Hematopoietic multipotent progenitor cell treated with erythropoietin and hydrocortisone succinate and interleukin-3 and kit ligand, for 6 days (in vitro differentiated cells): Measurements from ENCODE around the gene SMIM29.
"Not testable (repeated sequence)": the region's sequence is repeated elsewhere in the genome, so short reads cannot be mapped to it uniquely, and the experiment has no call there.

Experiments used
- DNase-seq: peaks from one replicate; pipeline ENCODE4 v3.0.0-alpha.2; 2015

The SMIM29 gene

DNA sequence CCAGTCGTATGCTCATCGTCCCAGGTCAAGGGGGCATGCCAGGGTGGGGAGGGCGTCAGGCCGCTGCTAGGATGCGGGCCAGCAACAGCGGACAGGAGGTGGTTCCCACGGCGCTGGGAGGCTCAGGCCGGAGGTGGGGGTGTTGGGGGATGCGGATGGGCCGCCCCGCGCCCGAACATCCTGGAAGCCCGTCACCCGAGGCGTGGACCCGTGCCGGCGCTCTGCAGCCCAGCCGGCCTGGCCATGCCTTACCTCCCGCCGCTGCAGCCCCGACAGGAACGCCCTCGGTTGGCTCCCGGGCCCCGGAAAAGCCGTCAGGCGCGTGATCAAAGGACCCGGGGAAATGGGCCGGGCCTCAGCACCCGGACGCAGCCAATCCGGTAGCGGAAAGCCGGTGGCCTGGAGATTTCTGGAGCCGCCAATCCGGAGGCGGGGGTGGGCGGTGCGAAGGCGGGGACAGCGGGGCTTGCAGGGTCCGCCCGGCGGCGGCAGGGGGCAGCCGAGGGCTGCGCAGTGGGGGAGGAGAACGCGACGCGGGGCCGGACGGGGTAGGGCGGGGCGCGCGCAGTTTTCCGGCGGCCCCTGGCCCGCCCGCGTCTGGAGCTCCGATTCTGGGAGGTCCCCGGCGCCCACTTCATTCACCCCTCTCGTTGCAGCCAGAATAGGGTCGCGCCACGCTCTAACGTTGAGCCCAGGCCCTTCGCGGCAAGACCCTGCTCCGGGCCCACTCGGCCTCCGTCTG lies at the start of gene SMIM29:
SMIM29 (minus strand) TSS at position 280 of the 742 bp plus-strand sequence. CDS start 1,215 bp downstream, outside the sequence.
- DNase-seq: peak; percentile 97

DNA sequence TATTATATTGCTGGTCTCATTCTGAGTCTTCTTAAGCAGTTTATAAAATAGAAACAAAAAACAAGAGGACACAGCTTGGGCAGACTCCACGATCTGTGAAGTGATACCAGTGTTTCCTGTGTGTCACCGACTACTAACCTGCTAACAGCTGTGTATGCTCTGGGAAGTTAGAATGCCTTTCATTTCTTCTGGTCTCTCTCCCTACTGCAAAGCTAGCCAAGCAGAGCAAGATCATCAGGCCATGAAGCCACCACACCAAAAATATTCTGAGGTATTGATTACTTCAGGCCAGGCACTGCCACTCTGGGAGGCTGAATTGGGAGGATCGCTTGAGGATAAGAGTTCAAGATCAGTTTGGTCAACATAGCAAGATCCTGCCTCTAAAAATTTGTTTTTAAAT lies 46.9 kb upstream of the SMIM29 start:
- DNase-seq: peak; percentile 28

DNA sequence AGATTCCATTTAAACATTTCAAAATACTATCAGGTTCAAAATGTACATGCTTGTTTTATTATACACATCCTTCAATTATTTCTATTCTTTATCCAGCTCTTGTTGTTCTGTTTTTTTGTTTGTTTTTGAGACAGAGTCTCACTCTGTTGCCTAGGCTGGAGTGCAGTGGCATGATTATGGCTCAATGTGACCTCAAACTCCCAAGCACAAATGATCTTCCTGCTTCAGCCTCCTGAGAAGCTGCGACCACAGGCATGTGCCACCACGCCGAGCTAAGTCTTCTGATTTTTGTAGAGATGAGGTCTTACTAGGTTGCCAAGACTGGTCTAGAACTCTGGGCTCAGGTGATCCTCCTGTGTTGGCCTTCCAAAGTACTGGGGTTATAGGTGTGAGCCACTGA lies 44.1 kb upstream of the SMIM29 start:
- DNase-seq: no peak

- no peak for DNase-seq
These were observed 40.3 kb upstream of the SMIM29 start for GRCh38 chr6:34289137-34289536.

DNA sequence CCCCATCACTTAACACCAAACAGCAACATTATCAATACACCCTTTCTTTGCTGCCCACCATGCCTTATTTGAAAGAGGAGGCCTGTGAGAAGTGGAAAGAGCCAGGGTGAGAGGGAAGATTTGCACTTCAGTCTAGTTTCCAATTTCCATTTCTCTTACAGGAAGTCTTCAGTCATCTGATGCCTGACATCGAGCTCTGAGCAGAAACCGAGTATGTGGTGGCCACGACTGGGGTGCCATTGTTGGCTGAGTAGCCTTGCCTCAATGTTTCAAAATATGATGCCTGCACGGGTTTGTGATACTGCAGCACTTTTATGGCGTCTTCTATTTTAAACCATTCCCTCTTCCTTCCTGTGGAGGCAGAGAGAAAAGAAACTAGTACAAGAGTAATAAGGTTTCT lies 39.8 kb upstream of the SMIM29 start:
- DNase-seq: no peak

- no peak for DNase-seq
These were observed 36.8 kb upstream of the SMIM29 start for GRCh38 chr6:34285448-34286164.

DNA sequence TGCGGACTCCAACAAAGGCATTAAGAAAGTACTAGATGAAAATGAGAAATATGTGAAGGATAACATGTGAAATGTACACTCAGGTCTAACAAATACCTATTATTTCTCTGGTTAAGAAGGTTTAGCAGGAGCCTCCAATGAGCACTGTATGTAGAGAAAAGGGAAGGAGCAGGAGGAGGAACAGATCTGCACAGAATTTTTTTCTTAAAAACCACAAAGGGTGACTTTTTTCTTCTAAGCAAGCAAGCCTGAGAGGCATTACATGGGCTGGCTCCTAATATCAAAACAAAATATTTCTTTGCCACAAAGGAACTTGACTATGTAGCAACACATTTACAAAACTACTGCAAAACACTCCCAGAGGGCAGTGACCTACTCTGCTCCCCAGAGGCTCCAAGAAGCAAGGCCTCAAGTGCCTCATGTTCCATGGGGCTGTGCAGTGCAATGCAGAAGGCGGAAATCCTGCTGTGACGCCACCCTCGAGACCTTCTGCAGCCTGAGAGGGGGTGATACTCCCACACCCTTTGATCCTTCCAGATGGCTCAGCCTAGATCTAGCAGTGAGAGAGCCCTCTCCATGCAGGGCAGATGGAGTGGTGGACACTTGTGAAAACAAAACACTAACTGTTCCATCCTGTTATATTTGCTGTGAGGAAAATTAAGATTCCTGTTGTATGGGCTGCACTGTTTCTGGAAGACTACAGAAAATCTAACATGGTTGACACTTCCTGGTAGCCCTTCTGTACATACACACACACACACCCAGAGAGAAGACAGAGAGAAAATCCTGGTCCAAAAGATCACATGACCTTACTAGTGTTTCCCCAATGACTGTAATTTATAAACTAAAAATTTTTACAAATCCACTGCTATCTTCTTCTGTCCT lies 36.0 kb upstream of the SMIM29 start:
- peak; percentile 85 for DNase-seq

DNA sequence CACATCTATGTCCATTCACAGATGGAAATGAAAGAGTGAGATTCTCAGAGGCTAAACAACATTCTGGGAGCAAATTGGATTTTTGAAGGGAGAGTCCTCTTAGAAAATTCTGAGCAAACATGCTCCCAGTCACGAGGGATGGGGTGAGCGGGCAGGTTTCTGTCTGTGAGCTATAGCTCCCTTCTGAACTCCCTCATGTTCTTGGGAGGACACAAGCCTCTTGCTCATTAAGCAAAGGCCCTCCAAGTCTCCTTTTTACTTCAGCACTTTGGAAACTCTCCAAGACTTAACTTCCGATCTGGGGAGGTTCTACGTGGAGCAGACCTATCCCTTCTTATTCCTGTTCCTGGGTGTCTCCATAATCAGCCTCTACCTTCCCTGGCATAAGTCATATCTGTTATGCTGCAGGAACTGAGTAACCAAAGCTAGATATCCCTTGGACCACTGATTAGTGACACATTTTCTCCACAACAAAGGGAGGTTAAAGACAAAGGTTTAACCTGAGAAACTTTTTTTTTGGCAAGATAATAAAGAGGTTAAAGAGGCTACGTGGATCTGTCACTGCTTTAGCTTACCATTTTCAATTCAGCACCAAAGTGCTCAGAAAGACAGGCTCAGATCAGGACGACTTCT lies 33.0 kb upstream of the SMIM29 start:
- DNase-seq: peak; percentile 75

- no peak for DNase-seq
These were observed 31.4 kb upstream of the SMIM29 start for GRCh38 chr6:34280216-34280615.

DNA sequence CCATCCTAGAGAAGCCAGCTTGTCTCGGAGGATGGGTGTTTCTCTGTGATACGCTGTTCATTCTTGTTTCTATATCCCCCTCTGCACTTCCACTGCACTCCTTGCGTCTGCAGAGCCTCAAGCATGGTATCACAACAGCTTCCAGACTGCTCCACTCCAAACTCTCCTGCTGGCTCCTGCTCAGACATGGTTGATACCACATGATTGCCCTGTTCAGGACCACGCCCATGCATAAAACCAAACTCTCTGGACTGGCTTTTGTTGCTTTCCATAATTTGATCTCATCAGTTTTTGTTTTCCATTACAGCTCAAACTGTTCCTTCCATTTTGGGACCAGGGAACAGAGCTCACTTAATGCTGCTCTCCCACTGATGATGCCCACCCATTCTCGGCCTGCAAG lies 30.0 kb upstream of the SMIM29 start:
- peak; percentile 42 for DNase-seq

DNA sequence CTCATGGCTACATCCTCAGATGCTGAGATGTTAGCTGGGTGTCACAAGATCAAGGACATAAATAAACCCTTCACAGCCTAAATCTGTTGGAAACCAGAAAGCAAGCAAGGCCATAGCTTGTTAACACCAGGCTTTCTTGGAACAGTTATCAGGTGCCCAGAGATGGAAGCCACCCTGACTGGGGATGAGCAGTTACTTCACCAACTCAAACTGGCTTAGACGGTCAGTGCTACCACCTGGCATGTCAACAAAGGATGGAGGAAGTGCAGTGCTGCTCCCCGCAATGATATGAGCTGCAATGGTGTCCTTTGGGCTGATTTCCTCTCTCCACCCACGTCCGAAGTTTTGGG lies 28.9 kb upstream of the SMIM29 start:
- DNase-seq: no peak

- no peak for DNase-seq
These were observed 28.3 kb upstream of the SMIM29 start for GRCh38 chr6:34276881-34277762.

DNA sequence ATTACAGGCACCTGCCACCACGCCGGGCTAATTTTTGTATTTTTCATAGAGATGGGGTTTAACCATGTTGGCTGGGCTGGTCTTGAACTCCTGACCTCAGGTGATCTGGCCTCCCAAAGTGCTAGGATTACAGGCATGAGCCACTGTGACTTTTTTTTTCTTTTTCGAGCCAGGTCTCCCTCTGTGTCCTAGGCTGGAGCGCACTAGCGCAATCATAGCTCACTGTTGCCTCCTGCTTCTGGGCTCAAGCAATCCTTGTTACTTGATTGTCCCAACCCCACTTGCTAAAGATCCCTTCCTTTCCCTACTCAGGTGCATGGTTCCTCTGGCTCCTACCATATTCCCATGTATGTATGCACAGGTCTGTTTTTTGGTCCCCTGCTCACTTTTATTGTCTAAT lies 27.4 kb upstream of the SMIM29 start:
- DNase-seq: no peak

GRCh38 chr6:34275128-34275804 lies 26.5 kb upstream of the SMIM29 start:
- no peak for DNase-seq

DNA sequence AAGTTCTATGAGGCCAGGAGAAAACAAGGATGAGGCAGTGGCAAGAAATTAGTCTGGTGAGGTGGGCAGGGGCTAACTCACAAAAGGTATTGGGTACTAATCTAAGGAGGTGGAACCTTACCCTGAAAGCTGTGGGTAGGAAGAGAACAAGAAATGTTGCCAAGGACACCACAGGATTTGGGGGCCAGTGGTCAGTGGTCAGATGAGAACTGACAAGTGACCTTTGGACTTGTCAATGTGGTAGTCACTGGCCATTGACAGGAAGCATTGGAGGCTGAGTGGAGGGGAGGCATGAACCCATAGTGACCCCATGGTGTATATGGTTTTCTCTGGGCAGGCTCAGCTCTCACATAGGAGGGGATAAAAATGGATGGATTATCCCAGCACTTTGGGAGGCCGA lies 25.3 kb upstream of the SMIM29 start:
- DNase-seq: no peak

- DNase-seq: peak; percentile 97
These were observed 24.5 kb upstream of the SMIM29 start for GRCh38 chr6:34273242-34273805.

GRCh38 chr6:34272013-34272926 lies 23.5 kb upstream of the SMIM29 start:
- peak; percentile 47 for DNase-seq

DNA sequence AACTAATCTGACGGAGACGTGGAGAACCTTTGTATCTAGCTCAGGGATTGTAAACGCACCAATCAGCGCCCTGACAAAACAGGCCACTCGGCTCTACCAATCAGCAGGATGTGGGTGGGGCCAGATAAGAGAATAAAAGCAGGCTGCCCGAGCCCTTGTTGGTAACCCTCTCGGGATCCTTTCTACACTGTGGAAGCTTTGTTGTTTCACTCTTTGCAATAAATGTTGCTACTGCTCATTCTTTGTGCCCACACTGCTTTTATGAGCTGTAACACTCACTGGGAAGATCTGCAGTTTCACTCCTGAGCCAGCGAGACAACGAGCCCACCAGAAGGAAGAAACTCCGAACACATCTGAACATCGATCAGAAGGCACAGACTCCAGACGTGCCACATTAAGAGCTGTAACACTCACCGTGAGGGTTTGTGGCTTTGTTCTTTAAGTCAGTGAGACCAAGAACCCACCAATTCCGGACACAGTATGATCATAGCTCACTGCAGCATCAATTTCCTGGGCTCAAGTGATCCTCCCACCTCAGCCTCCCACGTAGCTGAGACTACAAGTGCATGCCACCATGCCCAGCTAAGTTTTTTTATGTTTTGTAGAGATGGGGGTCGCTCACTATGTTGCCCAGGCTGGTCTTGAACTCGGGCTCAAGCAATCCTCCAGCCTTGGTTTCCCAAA lies 21.0 kb upstream of the SMIM29 start:
- DNase-seq: not testable (repeated sequence)

DNA sequence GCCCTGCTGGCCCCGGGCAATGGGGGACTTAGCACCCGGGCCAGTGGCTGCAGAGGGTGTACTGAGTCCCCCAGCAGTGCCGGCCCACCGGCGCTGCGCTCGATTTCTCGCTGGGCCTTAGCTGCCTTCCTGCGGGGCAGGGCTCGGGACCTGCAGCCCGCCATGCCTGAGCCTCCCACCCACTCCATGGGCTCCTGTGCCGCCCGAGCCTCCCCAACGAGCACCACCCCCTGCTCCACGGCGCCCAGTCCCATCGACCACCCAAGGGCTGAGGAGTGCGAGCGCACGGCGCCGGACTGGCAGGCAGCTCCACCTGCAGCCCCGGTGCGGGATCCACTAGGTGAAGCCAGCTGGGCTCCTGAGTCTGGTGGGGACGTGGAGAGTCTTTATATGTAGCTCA lies 20.3 kb upstream of the SMIM29 start:
- not testable (repeated sequence) for DNase-seq
